GM21423 (cell line): Measurements from ENCODE around the gene SLC17A3.

Source experiments
- ATAC-seq: cut with Tn5 transposase; IDR thresholded peaks from one replicate; pipeline ENCODE4 v1.9.1; 2021; ENCODE audit warnings: mild to moderate bottlenecking, moderate library complexity; ENCODE audit not compliant: unreplicated experiment

SLC17A3 gene, protein sequence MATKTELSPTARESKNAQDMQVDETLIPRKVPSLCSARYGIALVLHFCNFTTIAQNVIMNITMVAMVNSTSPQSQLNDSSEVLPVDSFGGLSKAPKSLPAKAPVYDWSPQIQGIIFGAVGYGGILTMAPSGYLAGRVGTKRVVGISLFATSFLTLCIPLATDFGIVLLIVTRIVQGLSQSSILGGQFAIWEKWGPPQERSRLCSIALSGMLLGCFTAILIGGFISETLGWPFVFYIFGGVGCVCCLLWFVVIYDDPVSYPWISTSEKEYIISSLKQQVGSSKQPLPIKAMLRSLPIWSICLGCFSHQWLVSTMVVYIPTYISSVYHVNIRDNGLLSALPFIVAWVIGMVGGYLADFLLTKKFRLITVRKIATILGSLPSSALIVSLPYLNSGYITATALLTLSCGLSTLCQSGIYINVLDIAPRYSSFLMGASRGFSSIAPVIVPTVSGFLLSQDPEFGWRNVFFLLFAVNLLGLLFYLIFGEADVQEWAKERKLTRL

DNA sequence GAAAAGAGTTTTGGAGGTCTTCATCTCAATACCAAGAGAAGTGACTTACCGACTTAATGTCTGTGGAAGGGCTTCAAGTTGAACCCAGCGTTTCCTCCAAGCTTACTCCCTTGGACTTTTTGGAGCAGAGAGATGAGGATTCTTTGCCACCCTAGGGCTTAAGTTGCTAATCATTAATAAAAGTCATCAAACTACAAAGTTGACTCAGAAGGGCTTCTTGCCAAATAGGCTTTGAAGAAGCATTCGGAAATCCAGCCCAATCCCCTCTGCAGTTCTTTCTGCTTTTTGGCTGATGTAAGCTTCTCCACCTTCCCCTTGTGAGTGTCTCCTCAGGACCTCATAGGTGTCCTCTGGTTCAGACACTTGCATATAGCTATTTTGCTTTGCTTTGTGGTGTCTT is at the start of gene SLC17A3:
SLC17A3 (minus strand) TSS at position 126 of the 400 bp plus-strand sequence. CDS start 5,856 bp downstream, outside the sequence.
- no peak for ATAC-seq

DNA sequence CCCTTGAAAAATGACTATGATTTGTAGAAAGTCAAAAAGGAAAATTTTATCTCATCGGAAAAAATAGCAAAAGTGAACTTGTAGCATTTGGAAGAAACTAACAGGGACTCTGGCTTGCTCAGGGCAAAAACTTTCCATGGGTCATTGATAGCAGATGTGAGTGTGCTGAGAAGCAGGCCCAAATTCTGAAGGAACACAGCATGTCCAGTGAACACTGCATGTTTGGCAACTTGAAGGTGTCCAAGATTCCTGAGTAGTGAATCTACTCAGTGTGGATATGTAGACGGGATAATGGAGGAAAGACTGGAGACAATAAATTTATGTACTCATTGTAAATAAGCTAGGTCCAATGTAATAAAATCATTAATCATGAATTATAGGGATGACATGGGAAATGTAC is 48.3 kb upstream of the SLC17A3 start:
- no peak for ATAC-seq

DNA sequence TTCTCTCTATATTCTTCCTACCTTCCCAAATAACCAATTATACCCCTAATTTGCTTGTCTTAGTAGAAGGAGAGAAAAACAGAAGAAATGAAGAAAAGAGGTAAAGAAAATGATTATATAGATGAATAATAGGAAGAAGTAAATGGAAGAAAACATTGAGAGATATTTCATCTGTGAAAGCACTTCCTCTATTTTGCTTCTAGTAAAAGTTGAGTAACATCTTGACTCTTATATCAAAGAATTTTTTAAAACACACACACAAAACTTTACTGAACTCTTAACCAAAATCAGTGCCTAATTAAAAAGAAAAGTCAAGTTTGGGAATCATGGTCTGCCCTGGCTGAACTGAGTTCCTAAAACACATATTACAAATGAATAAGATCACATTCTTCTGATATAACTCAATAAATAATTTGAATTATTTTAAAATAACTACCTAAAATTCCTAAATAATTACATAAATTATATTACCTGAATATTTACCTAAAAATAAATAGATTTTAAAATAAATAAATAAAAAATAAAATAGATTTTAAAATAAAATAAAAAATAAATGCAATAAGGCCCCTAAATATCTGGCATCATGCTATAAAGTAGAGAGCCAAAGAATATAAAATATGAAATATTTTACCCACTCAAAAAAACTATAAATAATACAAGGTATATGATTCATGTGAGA is 47.6 kb upstream of the SLC17A3 start:
- ATAC-seq, result no peak

DNA sequence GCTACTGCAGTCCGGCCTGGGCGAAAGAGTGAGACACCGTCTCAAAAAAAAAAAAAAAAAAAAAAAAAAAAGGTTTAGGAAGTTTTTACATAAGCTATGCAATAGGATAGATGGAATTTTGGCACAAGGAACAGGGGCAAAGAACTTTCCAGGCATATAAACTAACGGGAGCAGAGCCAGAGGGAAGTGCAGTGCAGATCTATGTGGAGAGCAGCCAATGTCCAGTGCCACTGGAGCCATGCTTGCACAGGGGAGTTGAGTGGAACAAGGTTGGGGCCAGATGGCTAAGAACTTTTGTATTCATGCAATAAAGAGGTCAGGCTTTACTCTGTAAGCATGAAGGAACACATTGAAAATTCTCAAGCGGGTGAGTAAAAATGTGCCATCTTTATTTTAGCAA is 45.6 kb upstream of the SLC17A3 start:
- ATAC-seq, result no peak

DNA sequence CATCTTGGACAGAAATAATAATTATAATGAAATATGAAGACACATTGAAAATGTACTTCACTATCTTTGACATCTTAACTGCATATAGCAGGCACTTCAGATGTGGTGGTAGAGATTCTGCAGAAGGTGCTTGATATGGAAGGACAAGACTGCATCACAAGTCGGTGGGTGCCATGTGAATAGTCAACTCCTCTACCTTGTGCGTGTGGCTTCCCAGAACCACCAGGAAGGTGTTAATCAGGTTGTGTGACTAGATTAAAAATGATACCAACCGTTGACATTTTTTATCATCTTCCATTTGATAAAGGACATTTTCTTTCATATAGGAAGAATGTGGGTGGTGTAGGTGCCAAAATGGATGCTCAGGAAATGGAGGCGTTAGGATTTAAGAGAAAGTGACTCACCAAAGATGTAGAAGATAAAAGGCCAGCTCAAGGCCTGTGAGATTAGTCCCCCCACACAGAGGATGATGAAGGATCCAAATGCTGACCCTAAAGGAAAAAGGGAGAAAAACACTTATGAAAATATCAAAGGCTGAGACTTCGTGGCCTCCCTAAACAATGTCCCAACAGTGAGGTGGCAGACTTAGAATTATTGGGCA is 44.1 kb upstream of the SLC17A3 start:
- no peak for ATAC-seq

DNA sequence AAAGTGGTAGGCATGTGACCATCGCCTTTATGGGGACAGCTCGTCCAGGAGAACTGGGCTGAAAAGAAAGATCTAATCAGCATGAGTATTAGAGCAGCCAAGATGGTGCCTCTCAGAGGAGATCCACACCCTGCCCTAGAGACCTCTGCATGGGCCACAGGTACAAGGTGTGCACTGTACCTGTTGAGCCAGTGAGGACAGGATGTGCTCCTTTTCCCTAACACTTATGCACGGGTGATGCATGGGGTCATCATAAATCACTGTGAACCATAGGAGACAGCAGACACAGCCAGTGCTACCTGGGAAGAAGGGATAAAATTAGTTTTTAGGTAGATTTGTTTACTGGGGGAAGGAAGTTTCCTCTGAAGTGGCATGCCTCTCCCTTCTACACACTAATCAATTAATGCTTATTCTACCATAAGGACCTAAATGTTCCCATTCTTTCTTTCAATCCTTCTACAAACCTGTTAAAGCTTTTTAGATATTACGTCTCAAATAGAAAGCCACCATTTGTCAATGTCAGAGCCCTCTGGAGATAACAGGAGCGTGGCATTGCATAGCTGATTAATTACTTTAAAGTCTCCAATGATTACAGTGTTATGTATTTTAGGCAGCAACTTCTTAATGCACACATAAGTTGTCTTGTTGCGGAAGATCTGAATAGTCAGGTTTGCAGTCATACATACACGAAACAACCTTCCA is 42.9 kb upstream of the SLC17A3 start:
- ATAC-seq, result no peak

DNA sequence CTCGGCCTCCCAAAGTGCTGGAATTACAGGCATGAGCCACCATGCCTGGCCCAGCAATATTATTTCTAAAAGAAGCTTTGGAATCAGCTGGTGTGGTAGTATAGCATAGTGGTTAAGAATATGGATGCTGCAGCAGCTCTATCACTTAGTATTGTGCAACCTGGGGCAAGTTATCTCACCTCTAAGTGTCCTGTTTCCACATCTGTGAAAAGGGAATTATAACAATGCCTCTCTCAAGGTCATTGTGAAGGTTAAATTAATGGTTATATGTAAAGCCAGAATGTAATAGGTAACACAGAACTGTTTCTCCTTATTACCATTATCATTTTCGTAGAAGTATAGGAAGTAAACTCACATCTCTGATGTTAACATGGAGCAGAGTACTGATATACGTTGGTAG is 42.3 kb upstream of the SLC17A3 start:
- ATAC-seq, result no peak

DNA sequence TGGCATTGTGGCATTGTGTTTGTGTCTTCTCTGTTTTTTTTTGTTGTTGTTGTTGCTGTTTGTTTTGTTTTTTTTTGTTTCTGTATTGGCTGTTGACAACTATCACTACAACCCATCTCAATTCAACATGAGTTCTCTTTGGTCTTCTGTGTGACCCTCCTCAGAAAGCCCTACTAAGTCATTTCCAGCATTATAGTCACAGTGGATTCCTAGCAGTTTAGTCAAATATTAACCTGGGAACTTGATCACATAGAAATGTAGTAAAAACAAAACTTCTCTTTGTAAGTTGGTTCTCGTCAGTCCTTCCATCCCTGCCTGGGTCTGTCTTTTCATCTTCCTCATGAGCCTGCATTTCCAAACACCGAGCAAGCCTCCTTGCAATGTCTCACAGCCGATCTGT is 39.7 kb upstream of the SLC17A3 start:
- ATAC-seq, result no peak

DNA sequence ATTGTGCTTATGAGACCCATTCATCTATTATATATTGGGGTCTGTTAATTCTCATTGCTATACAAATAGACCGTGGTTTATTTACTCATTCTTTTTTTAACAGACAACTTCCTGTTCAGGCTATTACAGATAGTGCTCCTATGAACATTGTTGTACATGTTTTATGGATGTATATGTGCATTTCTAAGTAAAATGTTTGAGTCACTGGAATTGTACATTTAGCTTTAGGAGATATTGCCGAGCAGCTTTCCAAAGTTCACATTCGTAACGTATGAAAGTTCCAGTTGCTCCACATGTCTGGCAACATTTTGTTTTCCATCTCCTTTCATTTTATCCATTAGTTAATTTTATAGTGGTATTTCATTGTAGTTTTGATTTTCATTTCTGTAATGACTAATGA is 37.3 kb upstream of the SLC17A3 start:
- ATAC-seq, result no peak

DNA sequence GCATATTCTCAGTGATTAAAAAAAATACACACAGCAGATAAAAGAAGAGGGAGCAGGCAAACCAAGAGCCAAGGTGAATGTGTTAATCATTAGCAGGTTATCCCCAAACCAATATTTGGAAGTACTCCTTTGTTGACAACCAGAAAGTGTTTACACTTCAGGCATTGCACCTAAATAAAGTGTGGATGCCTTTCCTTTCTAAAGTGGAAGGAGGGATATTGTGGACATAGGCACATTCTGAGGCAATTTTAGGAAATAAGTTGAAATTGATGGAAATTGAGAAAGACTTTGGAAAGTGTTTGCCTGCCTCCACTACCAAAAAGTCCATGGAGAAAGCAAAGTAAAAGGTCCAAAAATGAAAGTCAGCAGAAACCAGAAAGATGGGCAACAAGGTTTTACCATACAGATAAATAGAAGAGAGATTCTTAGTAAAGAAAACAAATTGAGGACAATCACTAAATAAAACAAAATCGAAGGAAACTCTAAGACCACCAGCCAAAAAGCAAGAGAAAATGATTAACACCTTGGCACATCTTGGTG is 33.5 kb upstream of the SLC17A3 start:
- no peak for ATAC-seq

DNA sequence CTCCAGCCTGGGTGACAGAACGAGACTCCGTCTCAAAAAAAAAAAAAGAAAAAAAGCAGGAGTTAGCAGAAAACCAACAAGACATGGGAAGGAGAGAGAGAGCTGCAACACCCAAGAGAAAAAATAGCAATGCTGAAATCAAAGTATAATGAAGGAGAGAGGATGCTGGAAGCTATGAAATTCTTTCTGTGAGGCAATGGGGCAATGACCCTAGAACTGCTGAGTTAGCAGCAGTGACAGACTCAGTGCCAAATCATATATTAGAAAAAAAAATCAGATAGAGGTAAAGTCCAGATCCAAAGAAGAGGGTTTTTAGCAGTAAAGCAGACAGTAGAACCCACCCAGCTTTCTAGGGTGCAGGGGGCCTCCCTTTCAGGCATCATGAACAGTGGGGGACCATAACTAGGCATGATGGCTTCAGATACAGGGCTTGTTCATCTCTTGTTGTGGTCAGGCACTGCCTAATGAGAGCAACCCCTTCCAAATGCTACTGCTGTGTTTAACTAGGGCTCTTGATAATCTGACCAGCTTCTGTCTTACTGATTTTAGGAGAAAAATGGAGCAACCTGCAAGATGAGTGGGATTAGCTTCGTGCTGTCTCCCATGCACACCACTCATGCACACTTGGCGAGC is 29.5 kb upstream of the SLC17A3 start:
- no peak for ATAC-seq

DNA sequence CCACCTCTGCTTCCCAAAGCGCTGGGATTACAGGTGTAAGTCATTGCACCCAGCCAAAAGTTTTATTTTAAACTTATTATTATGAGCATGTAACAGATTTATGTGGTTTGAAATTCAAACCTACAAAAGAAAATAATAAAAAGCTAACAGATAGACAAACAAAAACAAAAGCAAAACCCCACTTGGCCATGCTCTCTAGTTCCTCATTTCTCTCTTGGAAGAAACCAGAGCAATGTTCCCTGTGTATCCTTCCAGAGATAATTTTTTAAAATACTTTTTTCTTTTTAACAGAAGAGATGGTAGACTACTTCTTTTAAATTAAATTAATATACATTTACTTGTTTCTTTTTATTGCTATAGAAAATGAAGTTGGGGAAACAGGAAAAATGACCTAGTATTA is 28.0 kb upstream of the SLC17A3 start:
- no peak for ATAC-seq

DNA sequence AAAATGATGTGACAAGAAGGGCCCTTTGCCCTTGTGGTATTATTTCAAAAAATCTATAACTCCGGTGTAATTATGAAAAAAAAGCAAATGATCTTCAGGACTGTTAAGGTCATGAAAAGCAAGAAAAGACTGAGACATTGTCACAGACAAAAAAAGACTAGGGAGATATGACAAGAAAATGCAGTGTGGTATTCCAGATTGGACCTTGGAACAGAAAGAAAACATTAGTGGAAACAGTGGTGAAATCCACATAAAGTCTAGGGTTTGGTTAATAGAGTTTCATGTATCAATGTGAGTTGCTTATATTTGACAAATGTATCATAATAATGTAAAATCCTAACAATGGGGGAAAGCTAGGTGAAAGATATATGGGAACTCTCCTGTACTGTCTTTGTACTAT is 26.8 kb upstream of the SLC17A3 start:
- ATAC-seq, result no peak

DNA sequence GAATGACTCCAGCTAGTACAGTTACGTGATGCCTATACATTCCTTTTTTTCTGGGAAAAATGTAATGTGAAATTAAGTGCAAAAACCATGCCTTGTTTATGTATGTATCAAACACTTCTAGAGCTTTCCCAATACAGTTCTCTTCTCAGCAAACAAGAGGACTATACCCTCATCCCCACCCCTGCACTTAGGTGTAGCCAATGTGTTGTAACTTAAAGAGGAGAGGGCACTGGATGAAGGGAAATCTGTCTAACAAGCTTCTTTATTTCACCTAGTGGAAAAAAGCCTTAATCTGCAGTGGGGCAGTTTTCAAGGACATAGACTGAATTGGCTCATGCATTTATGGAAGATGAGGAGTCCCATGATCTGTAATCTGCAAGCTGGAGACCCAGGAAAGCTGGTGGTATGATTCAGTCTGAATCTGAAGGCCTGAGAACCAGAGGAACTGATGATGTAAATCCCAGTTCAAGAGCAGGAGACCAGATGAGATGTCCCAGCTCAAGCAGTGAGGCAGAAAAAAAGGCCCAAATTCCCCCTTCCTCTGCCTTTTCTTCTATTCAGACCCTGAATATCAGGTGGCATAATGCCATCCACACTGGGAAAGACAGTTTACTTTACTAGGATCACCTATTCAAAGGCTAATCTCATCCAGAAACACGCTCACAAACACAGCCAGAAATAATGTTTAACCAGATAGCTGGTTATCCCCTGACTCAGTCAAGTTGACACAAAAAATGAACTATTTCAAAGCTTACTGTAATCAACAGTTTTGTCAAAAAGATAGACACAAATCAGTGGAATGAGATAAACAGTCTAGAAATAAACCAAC is 25.8 kb upstream of the SLC17A3 start:
- no peak for ATAC-seq

DNA sequence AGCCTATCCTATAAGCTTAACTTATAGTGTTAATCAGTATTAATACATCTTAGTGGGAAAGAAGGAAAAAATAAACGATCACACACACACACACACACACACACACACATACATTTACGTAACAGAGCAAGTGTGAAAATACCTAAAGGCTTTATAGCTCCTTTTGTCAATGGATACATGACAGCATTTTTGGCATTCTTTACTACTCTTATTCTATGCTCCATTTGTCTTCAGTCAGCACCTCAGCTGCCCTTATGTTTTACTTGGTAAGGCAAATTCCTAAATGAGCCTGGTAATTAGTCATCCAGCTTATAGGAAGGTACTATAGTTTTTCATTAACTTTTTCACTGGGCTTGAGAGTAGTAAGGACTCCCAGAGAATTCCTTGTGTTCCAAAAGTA is 25.1 kb upstream of the SLC17A3 start:
- ATAC-seq, result no peak

DNA sequence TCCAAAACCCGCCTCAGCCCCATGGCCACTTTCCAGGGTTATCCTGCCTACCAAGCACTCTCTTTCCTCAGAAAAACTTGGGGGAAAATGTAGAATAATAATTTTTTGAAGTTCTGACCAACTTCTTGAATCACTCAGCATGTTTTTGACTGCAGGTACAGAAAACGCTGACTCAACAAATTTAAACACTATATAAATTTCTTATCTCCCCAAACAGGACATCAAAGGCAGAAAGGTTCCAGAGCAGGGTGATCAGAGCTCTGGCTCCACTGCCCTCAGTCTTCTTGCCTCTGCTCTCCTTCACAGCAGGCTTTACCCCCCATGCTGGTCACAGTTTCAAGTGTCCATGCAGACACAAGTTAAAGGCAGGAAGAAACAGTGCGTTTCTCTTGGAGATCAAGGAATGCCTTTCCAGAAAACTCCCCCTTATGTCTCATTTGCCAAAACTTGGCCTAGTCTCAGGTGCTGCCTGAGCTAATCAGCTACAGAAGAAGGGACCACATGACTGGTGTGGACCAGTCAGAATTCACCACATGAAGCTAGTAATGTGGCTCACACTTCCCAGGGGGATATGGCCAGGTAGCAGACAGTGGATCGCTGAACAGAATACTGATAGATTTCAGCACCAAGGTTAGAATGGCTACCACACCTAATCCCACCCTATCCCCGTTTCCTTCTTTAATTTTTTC is 24.4 kb upstream of the SLC17A3 start:
- no peak for ATAC-seq

DNA sequence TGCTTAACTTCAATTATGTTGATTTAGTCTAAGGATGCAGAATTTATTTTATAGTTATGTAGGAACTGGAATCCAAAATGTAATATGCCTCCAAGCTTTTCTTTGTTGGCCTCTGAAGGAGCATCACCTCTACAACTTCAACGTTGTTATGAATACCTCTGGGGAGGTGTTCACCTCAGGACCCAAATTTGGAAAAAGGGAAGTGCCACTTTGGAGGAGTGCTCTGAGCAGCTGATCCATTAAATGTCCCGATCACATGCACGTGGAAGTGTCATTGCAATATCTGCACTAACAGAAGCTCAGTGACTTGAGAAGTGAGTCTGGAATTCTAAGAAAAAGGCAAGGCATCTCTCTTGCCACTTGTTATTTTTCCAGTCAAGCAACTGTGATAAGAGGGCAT is 22.2 kb upstream of the SLC17A3 start:
- ATAC-seq, result no peak

DNA sequence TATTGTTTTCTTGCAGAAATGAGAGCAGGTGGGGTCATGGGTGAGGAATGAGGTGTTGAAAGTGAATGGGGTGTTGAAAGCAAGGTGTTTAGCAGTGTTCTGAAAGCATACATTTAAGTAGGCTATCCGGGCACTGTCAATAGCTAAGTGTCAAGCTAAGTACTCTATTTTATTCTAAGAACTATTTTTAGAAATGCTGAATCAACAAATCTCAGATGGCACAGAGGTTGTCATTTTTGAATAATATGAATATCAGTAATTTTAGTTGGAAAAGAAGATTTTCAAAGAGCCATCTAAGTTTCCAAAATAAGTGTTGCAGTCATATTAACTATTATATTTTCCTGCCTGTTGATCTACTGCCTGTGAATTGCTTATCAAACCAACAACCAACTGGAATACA is 21.7 kb upstream of the SLC17A3 start:
- no peak for ATAC-seq

DNA sequence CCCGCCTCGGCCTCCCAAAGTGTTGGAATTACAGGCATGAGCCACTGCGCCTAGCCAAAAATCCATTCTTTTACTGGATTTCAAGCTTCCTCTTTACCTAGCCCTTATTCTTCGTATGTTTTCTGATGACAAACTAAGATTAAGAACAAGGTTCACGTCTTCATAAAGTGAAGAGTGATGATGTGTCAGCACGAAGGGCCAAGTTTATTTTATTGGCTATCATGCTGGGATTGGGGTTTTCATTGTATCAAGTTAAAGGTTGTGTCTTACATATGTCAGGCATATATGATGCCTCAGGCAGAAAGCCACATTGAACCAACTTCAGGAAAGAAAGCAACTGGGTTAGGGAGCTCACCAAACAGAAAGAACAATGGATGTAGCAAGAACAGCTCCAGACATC is 19.7 kb upstream of the SLC17A3 start:
- ATAC-seq, result no peak
